ENCODE results near the gene WDR33.
A peak's percentile ranks its signal among the peaks of the same experiment; 100 is the strongest.

WDR33 gene

DNA sequence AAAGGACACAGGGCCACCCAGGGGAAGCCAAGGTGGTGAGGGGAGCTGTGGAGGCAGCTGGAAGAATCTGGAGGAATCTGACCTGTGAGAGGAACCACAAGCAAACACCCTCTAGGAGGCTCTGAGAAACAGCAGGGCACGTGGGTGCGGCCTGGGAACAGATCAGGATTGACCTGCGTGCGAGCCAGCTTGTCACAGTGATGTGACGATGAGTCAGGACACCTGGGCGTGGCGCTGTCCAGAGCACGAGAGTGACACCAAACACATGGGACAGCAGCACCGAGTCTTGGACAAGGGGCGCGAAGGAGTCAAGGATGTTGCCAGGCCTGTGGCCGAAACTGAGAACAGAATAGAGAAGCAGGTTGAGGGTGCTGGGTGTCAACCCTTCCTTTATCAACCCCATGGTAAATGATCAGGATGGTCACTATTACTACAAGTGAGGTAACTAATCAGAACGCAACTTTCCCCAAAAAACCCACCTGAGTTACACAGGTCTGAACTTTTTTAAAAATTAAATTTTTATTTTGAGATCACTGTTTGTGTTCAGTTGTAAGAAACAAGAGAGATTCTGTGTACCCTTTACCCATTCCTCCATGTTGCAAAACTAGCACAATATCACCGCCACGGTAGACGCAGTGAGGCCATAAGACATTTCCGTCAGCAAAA lies 110.3 kb downstream of the WDR33 start:
- Histone ChIP-seq H3K4me3 (ENCODE audit: insufficient read length, low read depth) (peak overlapping the region; percentile 82), H3K27me3 (ENCODE audit: insufficient read depth, insufficient read length) (peaks cover 7% of the 10 kb centered on the region), H3K9me3 (ENCODE audit: insufficient read depth, low read length) (no peaks in the 10 kb centered on the region), H3K9ac (ENCODE audit: insufficient read length, low read depth) (peak overlapping the region; percentile 94), H3K36me3 (ENCODE audit: insufficient read depth, insufficient read length, low read length) (peaks cover 29% of the 10 kb centered on the region), H3K4me1 (ENCODE audit: insufficient read depth, insufficient read length) (peaks cover 4% of the 10 kb centered on the region)
- peak; percentile 67 for DNase-seq (ENCODE audit: low read depth, low spot score)
- TF ChIP-seq ZNF274 (IDR thresholded peaks at IDR 0.05; ENCODE audit: low read depth, low read length) (no peak), SUZ12 (IDR thresholded peaks at IDR 0.05; ENCODE audit: extremely low read depth, insufficient read depth, insufficient read length) (no peak), YY1 (IDR thresholded peaks at IDR 0.05; ENCODE audit: insufficient read depth, insufficient read length) (no peak)

DNA sequence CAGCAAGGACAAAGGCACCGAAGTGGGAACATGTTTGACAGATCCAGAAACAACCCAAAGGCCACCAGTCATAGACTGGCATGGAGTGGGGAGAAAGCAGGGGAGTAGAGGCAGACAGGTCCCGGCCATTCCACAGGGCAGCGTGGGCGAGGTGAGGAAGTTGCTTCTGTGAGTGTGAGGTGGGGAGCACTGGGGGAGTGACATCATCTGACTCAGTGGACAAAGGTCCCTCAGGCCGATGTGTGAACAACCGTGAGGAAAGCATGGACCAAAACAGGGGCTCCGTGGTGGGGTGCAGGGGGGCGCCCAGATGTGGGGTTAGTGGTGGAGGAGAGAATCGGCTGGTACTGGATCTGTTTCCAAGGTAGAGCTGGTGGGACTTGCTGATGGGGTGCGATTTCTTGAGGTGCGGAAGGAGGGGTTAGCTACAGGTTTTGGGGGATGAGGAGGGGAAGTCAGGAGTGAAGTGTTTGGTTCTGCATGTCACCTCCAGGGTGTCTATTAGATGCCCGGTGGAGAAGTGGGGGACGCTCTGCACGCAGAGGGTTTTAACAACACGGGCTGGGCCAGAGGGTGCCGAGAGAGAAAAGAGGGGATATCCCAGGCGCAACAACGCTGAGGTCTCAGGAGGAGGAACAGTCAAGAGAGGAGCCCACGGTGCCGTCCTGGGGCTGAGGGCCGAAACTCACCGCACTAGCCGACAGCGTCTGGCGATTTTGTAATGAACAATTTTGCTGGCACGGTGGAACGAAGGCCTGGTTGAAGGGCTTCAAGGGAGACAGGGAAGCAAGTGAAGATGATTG lies 112.2 kb downstream of the WDR33 start:
- Histone ChIP-seq H3K36me3 (ENCODE audit: insufficient read depth, insufficient read length, low read length) (peaks cover 10% of the 10 kb centered on the region), H3K4me3 (ENCODE audit: insufficient read length, low read depth) (no peak overlapping the region), H3K9ac (ENCODE audit: insufficient read length, low read depth) (no peak overlapping the region), H3K9me3 (ENCODE audit: insufficient read depth, low read length) (no peaks in the 10 kb centered on the region), H3K4me1 (ENCODE audit: insufficient read depth, insufficient read length) (peaks cover 4% of the 10 kb centered on the region), H3K27me3 (ENCODE audit: insufficient read depth, insufficient read length) (peaks cover 9% of the 10 kb centered on the region)
- TF ChIP-seq ZNF274 (IDR thresholded peaks at IDR 0.05; ENCODE audit: low read depth, low read length): no peak
- TF ChIP-seq YY1 (IDR thresholded peaks at IDR 0.05; ENCODE audit: insufficient read depth, insufficient read length): no peak
- no peak for TF ChIP-seq SUZ12 (IDR thresholded peaks at IDR 0.05; ENCODE audit: extremely low read depth, insufficient read depth, insufficient read length)
- DNase-seq (ENCODE audit: low read depth, low spot score): no peak

DNA sequence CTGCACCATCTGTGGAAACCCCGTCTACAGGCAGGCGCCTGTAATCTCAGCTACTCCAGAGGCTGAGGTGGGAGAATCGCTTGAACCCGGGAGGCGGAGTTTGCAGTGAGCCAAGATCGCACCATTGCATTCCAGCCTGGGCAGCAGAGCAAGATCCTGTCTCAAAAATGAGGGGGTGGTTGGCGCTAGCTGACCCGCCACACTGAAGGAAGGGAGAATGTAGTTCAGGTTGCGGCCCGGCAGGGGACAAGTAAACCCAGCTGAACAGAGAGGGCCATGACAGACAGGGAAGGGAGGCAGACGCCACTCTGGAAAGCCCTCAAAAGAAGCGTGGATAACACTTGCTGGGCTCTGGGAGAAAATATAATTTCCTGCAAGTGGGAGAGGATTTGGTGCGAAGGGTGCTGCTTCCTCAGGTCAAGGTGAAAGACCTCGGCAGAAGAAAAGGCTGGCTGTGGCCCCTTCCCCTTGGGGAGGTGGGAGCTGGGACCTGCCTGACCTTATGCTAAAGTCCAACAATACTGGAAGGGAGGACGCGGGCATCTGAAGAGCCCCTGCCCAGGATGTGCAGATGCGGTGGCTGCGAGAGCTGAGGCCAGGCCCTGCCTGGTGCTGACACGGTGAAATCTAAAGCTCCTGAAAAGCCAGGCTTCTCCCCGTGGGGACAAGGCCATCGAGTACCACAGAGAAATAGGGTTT lies 113.3 kb downstream of the WDR33 start:
- TF ChIP-seq YY1 (IDR thresholded peaks at IDR 0.05; ENCODE audit: insufficient read depth, insufficient read length) (no peak), SUZ12 (IDR thresholded peaks at IDR 0.05; ENCODE audit: extremely low read depth, insufficient read depth, insufficient read length) (no peak), ZNF274 (IDR thresholded peaks at IDR 0.05; ENCODE audit: low read depth, low read length) (no peak)
- peaks cover 9% of the 10 kb centered on the region for H3K27me3 ChIP-seq (ENCODE audit: insufficient read depth, insufficient read length)
- H3K9ac ChIP-seq (ENCODE audit: insufficient read length, low read depth): no peak overlapping the region
- no peak overlapping the region for H3K4me3 ChIP-seq (ENCODE audit: insufficient read length, low read depth)
- no peaks in the 10 kb centered on the region for H3K4me1 ChIP-seq (ENCODE audit: insufficient read depth, insufficient read length)
- DNase-seq (ENCODE audit: low read depth, low spot score): no peak
- H3K36me3 ChIP-seq (ENCODE audit: insufficient read depth, insufficient read length, low read length): peaks cover under 1% of the 10 kb centered on the region
- H3K9me3 ChIP-seq (ENCODE audit: insufficient read depth, low read length): no peaks in the 10 kb centered on the region

DNA sequence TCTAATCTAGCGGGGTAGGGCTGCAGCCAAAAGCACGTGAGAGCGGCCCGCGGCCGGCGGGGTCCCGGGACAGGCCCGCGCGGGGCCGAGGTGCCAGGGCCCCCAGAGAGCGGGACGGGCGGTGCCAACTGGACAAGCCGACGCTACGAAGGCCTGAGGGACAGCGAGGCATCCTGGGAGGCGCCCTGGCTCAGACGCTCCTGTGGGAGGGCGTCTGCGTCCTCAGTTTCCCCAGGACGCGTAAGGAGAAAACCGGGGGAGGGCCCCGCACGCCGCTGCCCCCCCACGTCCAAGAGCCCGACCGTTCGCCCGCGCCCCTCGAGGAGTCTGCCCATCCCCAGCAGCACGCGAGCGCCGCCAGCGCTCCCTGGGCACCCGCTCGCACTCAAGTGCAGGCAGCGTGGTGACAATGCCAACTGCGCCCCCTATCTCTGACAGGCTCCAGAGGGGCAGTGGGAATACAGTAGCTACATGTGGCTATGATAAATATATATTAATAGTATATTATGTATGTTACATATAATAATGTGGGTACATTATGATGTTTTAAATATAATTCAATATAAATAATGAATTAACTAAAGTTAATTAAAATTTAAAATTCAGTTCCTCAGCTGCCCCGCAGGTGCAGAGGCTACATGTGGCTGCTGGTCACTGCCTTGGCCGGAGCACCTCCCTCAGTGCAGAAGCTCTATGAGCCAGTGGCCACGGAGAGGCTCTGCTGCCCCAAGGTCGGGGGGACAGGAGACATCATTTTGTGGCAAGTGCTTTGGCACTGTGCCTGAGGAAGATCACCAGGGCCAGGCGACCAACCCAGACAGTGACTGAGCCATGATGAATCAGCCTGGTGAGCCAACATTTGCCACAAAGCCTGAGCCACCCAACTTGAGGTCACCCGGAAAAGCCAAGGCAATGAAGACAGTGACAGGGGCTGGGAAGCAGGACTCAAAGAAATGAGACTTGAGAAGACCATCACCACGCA lies 115.2 kb downstream of the WDR33 start:
- TF ChIP-seq YY1 (IDR thresholded peaks at IDR 0.05; ENCODE audit: insufficient read depth, insufficient read length) (no peak), ZNF274 (IDR thresholded peaks at IDR 0.05; ENCODE audit: low read depth, low read length) (no peak), SUZ12 (IDR thresholded peaks at IDR 0.05; ENCODE audit: extremely low read depth, insufficient read depth, insufficient read length) (no peak)
- Histone ChIP-seq H3K9ac (ENCODE audit: insufficient read length, low read depth) (no peak overlapping the region), H3K4me3 (ENCODE audit: insufficient read length, low read depth) (no peak overlapping the region), H3K9me3 (ENCODE audit: insufficient read depth, low read length) (peaks cover 14% of the 10 kb centered on the region), H3K36me3 (ENCODE audit: insufficient read depth, insufficient read length, low read length) (no peaks in the 10 kb centered on the region), H3K4me1 (ENCODE audit: insufficient read depth, insufficient read length) (no peaks in the 10 kb centered on the region), H3K27me3 (ENCODE audit: insufficient read depth, insufficient read length) (peaks cover 9% of the 10 kb centered on the region)
- no peak for DNase-seq (ENCODE audit: low read depth, low spot score)

DNA sequence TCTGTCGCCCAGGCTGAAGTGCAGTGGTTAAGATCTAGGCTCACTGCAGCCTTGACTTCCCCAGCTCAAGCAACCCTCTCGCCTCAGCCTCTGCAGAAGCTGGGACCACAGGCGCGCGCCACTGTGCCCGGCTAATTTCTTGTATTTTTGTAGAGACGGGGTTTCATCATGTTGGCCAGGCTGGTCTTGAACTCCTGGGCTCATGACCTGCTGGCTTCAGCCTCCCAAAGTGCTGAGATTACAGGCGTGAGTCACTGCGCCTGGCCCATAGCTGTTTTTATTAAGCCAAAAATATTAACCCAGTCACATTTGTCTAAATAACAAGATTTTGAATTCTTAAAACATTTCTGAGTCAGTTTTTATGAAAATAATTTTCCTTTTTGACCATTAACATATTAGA lies 116.0 kb downstream of the WDR33 start:
- Histone ChIP-seq H3K9me3 (ENCODE audit: insufficient read depth, low read length) (peaks cover 22% of the 10 kb centered on the region), H3K4me3 (ENCODE audit: insufficient read length, low read depth) (no peak overlapping the region), H3K36me3 (ENCODE audit: insufficient read depth, insufficient read length, low read length) (no peaks in the 10 kb centered on the region), H3K27me3 (ENCODE audit: insufficient read depth, insufficient read length) (peaks cover 9% of the 10 kb centered on the region), H3K4me1 (ENCODE audit: insufficient read depth, insufficient read length) (no peaks in the 10 kb centered on the region), H3K9ac (ENCODE audit: insufficient read length, low read depth) (no peak overlapping the region)
- DNase-seq (ENCODE audit: low read depth, low spot score): no peak
- TF ChIP-seq SUZ12 (IDR thresholded peaks at IDR 0.05; ENCODE audit: extremely low read depth, insufficient read depth, insufficient read length) (no peak), YY1 (IDR thresholded peaks at IDR 0.05; ENCODE audit: insufficient read depth, insufficient read length) (no peak), ZNF274 (IDR thresholded peaks at IDR 0.05; ENCODE audit: low read depth, low read length) (no peak)

DNA sequence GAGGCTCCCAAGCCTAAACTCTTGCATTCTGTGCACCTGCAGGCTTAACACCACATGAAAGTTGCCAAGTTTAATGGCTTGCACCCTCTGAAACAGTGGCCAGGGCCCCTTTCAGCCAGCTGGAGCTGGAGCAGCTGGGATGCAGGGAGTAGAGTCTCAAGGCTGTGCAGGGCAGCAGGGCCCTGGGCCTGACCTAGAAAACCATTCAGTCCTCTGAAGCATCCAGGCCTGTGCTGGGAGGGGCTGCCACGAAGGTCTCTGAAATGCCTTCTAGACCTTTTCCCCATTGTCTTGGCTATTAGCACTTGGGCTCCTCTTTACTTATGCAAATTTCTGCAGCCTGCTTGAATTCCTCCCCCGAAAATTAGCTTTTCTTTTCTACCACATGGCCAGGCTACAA lies 120.3 kb downstream of the WDR33 start:
- no peaks in the 10 kb centered on the region for H3K36me3 ChIP-seq (ENCODE audit: insufficient read depth, insufficient read length, low read length)
- peak; percentile 42 for DNase-seq (ENCODE audit: low read depth, low spot score)
- peaks cover 2% of the 10 kb centered on the region for H3K27me3 ChIP-seq (ENCODE audit: insufficient read depth, insufficient read length)
- H3K4me3 ChIP-seq (ENCODE audit: insufficient read length, low read depth): no peak overlapping the region
- H3K4me1 ChIP-seq (ENCODE audit: insufficient read depth, insufficient read length): no peaks in the 10 kb centered on the region
- H3K9me3 ChIP-seq (ENCODE audit: insufficient read depth, low read length): peaks cover 45% of the 10 kb centered on the region
- TF ChIP-seq YY1 (IDR thresholded peaks at IDR 0.05; ENCODE audit: insufficient read depth, insufficient read length) (no peak), ZNF274 (IDR thresholded peaks at IDR 0.05; ENCODE audit: low read depth, low read length) (no peak), SUZ12 (IDR thresholded peaks at IDR 0.05; ENCODE audit: extremely low read depth, insufficient read depth, insufficient read length) (no peak)
- no peak overlapping the region for H3K9ac ChIP-seq (ENCODE audit: insufficient read length, low read depth)
